Stimulated activated CD4-positive, alpha-beta T cell treated with anti-CD3 and anti-CD28 coated beads, Interleukin-4, amount 100 ng/mL, for 24 hours (primary cell): ENCODE results near the gene CPLANE2.

Experiments
- DNase-seq: peaks from one replicate; pipeline ENCODE4 v3.0.0-alpha.2; 2020

Gene CPLANE2

DNA sequence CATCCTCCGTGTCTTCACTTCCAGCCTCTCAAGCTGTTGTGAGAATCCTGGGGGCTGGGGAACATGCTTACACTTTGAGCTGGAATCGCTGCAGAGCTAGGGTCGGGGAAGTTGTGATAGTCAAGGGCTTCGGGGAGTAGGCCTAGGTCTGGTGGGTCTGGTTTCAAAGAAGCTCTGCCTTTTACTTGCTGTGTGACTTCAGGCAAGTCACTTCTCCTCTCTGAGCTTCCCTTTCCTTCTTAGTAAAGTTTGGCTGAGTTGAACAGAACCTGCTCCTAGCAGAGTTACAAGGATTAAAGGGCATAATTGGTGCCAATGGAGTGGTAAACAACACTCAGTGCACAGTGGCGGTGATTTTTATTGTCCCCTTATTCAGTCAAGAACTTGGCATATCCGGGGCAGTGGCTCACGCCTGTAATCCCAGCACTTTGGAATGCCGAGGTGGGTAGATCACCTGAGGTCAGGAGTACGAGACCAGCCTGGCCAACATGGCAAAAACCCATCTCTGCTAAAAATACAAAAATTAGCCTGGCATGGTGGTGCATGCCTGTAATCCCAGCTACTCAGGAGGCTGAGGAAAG, 50.2 kb downstream of the CPLANE2 start:
- DNase-seq, result no peak

DNA sequence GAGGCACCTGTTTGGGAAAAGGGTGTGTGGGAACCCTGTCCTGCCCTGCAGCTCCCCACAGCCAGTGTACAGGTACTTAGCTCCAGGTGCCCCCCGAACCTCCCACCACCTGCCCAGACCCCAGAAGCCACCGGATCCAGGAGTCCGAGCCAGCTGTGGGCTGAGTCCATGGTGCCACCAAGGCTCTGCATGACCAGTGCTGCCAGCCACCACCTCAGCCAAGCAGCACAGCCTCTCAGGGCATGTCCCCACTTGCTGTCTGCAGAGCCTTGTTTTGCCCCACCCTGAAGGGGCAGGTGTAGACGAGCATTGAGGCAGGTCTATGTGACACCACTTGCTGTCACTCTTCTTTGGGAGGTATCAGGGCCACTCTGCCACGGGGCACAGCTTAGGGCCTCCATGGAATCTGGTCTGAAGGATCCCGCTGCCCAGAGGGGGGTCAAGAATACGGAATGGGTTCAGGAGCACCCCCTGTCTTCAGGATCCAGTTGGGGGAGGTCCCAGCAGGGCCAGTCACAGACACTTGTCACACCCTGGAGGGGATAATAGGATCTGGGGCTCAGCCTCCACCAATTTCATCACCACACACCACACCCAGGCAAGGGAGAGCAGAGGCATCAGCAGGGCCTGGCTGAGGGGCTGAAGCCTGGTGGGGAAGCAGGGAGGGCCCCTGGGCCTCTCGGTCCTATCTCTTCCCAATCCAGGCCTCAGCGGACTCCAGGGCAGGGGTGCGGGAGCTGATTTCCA, 52.3 kb downstream of the CPLANE2 start:
- no peak for DNase-seq

DNA sequence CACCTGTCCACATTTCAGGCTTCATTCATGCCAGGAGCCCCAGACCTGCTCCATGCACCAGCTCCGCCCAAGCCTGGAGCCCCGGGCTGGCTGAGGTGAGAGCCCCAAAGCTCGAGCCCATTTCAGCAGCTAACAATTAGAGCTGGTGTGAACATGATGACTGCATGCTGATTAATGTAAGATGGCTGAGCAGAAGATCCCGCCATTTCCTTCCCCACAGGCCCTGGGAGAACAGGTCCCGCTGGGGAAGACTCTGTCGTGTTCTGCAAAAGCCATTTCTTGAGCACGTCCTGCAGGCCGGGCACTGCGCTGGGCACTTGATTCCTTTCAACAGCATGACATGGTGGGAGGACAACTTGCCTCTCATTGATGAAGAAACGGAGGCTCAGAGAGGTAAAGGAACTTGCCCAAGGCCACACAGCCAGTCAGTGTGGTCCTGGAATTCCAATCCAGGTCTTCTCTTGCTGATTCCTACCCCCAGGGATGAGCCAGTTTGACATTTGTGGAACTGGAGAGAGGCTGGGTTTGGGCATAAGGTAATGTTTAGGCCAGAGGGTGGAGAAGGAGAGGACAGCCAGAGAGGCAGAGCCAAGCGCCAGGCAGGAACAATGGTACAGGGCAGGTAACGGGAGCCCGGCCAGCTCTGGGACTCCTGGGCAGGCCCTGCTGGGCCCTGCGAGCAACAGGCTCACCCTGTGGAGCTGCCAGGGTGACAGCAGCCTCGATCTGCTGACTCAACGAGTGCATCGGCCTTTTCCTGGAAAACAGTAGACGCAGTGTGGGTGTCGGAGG, 53.0 kb downstream of the CPLANE2 start:
- DNase-seq, result no peak

DNA sequence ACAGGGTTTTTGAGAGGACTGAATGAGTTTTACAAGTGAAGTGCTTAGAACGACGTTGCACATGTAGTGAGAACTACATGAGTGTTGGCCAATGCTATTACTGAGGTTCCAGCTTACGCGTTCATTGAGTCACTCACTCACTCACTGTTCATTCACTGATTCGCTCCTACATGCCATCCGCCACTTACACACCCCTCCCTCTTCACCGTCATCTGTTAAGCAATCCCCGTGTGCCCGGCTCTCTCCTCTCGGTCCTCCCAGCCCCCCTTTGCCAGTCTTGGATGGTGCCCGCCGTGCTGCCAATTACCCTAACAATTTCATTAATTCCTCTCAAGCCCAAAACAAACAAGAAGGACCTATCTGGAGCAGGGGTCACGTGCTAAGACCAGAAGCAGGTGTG, 53.8 kb downstream of the CPLANE2 start:
- DNase-seq, result no peak

DNA sequence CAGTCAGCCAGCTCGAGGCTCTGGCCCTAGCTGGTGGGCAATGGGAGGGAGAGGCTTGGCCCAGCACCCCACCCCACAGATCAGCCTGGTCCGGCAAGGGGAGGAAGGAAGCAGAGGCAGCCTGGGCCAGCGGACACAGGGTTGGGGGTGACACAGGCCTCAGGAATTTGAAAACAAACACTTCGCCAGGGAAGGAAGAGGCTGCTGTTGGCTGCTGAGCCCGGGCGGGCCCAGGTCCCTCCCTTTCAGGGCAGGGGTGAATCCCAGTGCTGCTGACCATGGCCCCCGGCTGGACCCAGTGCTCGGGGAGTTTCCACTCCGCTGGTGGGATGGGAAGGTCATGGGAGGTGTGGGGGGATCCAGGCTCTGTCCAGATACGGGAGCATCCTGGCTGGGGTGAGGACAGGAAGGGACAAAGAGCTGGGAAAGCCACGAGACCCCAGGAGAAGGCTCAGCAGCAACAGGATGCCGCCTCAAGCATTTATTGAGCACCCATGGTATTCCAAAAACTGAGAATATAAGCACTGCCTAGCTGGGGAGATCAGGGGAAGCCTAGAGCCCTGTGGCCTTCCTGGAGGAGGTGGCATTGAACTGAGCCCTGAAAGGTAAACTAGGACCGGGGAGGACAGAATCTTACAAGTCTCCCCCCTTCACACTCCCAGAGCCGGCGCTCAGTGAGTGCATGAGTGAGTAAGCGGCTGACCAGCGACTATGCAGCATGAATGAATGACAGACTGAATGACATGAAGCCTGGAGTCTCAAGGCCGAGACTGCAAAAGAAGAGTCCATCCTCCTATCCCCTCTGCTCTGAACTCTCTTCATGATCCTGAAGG, 54.9 kb downstream of the CPLANE2 start:
- no peak for DNase-seq
